GM21529 (cell line): ENCODE data around the gene HRG.
"Not testable (repeated sequence)": the region's sequence is repeated elsewhere in the genome, so short reads cannot be mapped to it uniquely, and the experiment has no call there.

Experiments used
- ATAC-seq: cut with Tn5 transposase; IDR thresholded peaks from one replicate; pipeline ENCODE4 v1.9.1; 2021; ENCODE audit not compliant: unreplicated experiment

The HRG gene

DNA sequence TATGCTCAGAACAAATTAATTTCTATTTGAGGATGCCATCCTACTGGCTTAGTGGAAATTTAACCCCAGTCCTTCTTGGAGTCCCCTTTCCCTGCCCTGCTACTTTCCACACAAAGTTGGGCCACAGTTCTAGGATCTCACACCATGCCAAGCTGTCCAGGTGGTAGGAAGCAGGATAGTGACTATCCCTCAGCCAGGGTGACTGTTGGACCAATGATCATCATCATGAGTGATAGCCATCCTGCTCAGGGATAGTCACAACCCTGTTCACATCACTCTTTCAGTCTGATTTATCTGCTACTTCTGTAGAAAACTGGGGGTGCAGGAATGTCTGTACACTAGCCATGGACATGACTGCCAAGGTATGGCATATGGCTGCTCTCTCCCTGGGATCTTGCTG is 12.8 kb downstream of the HRG start:
- ATAC-seq = no peak

DNA sequence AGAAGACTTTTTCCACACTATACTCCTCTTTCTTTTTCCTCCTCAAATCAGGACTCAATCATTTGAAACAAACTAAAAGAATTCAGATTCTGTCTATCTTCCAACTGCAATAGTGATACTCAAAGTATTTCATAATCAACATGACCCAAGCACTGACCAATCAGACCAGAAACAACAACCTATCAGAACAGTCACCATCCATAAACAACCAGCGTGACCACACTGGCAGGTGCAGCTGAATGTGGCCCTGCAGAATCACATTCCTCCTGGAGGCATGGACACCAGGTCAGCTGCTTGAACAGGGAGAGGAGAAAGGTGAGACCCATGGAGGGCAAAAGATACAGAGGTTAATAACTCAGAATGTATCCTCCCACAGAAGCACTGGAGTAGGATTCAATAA is 13.3 kb downstream of the HRG start:
- ATAC-seq = no peak

DNA sequence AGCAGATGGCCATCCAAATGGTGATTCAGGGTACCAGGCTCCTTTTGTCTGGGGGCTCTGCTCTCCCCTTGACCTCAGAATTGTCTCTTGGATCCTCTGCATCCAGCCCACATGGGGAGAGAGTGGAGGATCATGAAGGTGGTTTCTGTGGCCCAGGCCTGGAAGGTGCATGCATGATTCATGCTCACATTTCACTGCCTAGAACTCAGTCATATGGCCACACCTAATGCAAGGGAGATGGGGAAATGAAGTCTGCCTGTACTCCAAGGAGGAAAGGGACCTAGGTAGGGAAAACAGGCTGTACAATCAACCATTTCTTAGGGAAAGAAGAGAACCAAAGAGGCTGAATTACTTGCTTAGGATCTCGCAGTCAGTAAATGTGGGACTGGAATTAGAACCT is 15.1 kb downstream of the HRG start:
- ATAC-seq = no peak

DNA sequence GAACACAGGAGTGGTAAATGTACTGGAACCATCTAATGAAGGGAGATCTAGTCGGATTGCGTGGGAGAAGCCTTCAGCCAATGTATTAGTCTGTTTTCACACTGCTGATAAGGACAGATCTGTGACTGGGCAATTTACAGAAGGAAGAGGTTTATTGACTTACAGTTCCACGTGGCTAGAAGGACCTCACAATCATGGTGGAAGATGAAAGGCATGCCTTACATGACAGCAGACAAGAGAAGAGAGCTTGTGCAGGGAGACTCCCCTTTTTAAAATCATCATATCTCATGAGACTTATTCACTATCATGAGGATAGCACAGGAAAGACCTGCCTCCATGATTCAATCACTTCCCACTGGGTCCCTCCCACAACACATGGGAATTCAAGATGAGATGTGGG is 17.0 kb downstream of the HRG start:
- no peak for ATAC-seq

DNA sequence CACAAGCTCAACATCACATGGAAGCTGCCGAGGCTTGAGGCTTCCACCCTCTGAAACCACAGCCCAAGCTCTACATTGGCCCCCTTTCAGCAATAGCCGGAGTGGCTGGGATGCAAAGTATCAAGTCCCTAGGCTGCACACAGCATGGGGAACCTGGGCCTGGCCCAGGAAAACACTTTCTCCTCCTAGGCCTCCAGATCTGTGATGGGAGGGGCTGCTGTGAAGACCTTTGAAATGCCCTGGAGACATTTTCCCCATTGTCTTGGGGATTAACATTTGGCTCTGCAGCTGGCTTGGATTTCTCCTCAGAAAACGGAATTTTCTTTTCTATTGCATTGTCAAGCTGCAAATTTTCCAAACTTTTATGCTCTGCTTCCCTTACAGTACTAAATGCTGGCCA is 18.2 kb downstream of the HRG start:
- ATAC-seq = no peak

DNA sequence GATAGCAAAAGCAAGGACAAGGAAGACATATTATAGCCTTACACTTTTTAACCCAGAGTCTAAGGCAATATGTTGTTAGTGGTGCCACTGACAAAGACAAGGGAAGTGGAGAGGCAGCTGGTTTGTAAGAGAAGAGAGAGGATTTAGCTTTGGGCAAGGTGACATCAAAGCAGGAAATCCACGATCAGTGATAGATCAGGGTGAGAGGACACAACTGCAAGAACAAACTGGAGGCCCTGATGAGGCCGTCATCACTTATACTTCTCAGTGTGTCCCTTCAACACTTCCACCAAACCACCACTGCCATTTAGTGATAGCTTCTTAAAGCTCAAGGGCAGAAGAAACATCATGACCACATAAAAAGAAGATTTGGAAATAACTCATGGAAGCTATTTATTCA is 20.7 kb downstream of the HRG start:
- not testable (repeated sequence) for ATAC-seq

DNA sequence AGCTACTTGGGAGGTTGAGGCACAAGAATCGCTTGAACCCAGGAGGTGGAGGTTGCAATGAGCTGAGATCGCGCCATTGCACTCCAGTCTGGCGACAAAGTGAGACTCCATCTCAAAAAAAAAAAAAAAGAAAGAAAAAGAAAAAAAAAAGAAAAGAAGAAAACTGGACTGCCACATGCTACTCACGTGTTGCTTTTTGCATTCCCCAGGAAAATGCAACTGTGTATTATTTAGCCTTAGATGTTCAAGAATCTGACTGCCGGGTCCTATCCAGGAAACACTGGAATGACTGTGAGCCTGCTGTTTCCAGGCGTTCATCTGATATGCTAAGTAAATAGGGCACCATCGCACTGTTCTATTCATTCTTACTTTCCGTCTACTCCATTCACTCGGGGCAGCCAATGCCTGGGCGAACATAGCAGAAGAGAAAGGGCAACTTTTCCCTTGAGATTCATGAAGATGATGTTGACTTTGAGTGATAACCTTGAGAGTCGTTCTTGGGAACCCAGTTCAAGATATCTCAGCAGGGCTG is 21.4 kb downstream of the HRG start:
- ATAC-seq = no peak

DNA sequence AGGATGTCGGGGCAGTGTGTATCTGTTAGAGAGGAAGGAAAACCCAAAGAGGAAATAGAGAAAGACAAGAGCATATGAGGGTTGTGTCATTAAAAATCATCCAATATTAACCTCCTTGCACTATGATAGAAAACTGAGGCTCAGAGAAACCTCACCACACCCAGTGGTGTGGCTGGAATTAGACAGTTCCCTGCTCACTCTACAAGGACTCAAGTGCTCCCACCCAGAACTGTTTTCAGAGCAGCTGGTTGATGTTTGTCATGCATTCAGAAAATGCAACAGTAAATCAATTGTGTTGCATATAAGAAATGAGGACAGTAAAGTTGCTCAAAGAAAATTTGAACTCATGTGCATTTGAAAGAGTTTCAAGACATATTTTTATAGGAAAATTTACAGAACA is 24.5 kb downstream of the HRG start:
- ATAC-seq = not testable (repeated sequence)

DNA sequence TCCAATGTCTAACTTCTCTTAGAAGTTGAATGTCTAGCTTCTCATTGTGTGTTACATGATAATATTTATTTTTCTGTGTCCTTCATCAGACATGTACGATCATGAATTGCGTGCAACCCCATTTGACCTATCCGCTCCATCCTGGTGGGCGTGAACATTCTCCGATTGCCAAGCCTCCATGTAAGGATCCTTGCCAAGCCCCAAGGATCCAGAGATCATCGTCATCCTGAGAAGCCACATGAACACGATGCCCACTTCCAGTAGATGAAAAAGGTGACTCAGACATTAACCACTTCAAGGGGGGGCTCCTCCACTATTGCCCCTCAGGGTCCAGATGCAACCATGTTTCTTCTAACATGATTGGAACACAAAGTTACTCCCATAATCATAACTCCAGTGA is 25.9 kb downstream of the HRG start:
- ATAC-seq = no peak

DNA sequence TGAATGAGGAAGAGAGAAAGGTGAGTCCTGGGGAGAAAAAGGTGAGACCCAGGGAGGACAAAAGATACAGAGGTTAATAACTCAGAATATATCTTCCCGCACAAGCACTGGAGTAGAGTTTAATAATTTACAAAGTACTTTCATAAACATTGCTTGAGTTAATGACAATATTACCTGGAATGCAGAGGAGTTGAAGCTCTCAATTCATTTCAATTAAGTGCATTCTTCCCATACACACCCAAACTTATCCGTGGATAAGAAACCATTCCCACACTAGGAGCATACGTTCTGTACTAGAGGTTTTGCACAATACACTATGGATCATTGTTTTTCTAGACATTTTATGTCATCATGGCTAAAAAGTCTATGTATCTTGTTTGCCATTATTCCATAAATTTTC is 28.0 kb downstream of the HRG start:
- no peak for ATAC-seq

DNA sequence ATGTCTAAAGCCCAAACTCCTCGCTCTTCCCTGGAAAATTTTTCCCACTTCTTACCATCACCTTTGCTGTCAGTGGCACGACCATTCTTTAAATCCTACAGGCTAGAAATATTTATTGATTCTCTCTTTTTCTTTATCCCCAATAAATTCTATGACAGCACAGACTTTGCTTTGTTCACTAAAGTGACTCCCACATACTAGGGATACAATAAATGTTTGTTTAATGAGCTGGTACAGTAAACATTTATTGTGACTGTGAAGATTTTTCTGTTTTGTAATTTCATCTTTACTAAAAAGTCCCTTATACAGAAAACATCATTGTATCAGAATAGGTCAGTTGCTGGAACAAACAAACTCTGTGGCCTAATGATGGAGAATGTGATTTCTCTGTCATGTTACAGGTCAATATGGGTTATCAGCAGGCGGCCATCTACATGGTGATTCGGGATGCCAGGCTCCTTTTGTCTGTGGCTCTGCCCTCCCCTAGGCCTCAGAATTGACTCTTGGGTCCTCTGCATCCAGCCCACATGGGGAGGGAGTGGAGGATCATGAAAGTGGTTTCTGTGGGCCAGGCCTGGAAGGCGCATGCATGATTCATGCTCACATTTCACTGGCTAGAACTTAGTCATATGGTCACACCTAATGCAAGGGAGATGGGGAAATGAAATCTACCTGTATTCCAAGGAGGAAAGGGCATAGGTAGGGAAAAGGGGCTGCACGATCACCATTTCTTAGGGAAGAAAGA is 28.6 kb downstream of the HRG start:
- ATAC-seq = no peak

DNA sequence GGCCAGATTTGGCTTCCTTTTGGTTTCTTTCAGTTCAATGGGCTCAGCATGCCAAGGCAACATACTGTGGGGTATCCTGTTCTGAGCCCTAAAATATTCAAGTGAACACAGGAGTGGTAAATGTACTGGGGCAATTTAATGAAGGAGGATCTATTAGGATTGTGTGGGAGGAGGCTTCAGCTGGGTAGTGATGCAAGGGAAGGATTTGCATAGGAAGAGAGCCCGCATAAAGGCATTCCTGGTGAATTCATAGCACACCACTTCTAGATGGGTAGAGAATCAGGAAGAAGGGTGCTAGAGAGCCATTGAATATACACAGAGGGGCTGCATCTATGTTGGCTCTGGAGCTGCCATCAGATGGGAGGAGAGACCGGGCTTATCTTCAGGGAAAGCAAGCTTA is 30.7 kb downstream of the HRG start:
- ATAC-seq = no peak

DNA sequence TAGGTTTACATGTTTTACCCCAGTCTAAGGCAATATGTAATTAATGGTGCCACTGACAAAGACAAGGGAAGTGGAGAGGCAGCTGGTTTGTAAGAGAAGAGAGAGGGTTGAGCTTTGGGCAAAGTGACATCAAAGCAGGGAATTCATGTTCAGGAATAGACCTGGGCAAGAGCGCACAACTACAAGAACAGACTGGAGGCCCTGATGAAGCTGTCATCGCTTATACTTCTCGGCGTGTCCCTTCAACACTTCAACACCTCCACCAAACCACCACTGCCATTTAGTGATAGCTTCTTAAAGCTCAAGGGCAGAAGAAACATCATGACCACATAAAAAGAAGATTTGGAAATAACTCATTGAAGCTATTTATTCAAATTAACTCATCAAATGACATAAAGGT is 31.7 kb downstream of the HRG start:
- no peak for ATAC-seq

DNA sequence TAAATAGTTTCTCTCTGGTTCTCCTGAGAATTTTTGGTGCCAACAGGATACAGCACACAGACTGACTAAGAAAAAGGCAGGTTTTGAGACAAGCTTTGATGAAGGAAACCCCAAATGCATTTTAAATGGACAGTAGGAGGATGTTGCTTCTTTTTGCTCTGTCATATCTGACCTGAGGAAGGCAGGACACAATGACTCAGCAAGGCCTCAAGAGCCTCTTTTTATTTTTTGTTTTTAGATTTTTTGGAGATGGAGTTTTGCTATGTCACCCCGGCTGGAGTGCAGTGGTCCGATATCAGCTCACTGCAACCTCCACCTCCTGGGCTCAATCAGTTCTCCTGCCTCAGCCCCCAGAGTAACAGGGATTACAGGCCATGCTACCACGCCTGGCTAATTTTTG is 34.5 kb downstream of the HRG start:
- ATAC-seq = peak; percentile 52

DNA sequence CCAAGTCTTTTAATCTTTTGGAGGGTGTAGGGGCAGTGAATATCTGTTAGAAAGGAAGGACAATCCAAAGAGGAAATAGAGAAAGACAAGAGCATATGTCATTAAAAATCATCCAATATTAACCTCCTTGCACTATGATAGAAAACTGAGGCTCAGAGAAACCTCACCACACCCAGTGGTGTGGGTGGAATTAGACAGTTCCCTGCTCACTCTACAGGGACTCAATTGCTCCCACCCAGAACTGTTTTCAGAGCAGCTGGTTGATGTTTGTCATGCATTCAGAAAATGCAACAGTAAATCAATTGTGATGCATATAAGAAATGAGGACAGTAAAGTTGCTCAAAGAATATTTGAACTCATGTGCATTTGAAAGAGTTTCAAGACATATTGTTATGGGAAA is 36.6 kb downstream of the HRG start:
- ATAC-seq = not testable (repeated sequence)

DNA sequence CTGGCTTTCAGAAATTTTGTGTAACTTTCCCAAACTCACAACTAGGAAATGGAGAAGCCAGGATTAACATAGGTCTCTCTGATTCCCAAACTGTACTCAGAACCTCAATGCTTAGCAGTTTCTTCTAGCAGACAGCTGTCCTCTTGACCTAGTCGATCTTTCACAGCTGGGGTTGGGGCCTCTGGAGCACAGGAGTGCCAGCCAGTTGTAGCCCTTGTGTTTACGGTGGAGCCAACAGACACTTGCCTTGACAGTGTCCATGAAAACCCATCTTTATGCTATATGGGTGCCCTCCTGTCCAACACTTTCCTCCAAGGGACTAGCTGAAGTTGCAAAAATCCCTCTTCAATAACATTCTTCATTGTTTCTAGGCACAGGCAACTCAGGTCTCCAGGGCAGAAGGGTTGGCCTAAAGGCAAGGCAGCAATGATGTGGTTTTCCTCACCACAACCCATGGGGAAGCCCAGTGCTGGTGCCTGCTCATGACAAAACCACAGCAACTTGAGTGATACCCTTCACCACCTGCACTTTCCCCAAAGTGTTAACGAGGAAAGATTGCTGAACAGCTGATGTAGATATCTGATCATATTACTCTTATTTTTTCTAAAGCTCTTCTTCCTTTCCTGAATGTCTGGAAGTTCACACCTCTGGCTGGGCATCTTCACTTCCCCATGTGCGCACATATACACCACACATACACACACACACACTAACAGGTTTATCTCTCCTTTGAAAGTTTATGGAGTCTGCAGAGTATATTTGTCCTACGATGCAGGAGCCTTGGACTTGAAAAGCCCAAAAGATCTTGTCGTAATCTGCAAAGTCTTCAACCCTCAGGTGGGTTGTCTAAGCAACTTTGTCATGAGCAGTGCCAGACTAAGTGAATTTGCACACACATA is 40.3 kb downstream of the HRG start:
- peak; percentile 99 for ATAC-seq

DNA sequence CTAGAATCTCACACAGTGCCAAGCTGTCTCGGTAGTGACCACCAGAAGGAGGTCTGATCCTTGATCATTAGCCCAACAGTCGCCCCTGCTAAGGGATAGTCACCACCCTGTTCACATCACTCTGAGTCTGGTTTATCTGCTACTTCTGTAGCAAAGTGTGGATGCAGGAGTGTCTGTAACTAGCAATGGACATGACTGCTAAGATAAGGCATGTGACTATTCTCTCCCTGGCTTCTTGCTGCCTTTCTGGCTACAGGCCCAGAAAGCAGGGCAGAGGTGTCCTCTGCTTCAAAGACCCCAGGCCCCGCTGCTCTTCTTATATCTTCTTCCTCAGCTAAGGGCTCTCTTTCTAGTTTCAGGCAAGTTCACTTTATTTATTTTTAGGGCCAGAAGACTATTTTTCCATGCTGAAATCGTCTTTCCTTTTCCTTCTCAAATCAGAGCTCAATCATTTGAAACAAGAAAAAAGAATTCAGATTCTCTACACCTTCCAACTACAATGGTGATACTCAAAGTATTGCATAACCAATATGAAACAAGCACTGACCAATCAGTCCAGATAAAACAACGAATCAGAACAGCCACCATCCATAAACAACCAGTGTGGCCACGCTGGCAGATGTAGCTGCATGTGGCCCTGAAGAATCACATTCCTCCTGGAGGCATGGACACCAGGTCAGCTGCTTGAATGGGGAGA is 43.3 kb downstream of the HRG start:
- no peak for ATAC-seq

DNA sequence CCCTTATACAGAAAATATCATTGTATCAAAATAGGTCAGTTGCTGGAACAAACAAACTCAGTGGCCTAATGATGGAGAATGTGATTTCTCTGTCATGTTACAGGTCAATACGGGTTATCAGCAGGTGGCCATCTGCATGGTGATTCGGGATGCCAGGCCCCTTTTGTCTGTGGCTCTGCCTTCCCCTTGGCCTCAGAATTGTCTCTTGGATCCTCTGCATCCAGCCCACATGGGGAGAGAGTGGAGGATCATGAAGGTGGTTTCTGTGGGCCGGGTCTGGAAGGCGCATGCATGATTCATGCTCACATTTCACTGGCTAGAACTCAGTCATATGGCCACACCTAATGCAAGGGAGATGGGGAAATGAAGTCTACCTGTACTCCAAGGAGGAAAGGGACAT is 44.9 kb downstream of the HRG start:
- ATAC-seq = not testable (repeated sequence)

DNA sequence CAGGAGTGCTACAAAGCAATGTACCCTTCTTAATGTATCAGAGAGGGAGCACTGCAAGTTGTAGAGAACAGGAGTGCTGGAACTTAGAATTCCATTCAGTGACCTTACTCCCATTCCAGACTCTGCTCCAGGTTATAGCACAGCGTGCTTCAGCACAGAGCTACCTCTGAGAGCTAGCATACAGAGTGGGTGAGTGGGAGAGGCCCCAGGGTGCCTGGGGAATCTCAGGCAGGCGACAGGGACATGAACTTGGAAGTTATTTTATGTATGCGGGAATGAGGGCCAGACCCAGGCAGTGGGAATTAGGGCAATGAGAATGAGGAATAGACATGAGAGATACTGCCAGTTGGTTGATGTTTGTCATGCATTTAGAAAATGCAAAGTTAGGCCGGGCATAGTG is 47.7 kb downstream of the HRG start:
- ATAC-seq = no peak

DNA sequence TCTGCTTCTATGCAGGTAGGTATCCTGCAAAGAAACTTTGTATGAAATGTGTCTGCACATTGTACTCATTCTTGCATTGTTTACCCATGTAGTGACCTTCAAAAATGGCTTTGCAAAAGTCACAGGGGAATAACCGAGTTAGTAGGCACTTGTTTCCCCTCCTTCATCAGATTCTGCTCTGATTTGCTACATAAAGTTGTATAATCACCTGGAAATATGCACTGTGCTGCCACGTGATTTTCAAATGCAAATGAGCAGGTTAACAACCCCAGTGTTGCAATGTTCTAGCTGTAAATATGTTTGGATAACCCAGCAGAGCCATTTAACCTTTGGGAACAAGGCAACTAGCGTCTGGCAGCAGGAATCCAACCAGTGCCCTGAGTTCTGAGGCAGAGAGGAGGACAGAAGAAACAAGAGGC is 51.2 kb downstream of the HRG start, which contains the start of gene KNG1:
Gene KNG1 (plus strand): TSS at position 321 of the 419 bp plus-strand sequence. CDS start 184 bp downstream, outside the sequence.
- ATAC-seq = no peak
